Measurements from ENCODE around the gene PPME1.

GRCh38 chr11:74257959-74258553, 87.0 kb downstream of the PPME1 start:
- TF ChIP-seq EZH2 (IDR thresholded peaks at IDR 0.05; ENCODE audit: insufficient read depth, poor library complexity, severe bottlenecking) = no peak
- no peak for TF ChIP-seq EZH2phosphoT487 (IDR thresholded peaks at IDR 0.05; ENCODE audit: insufficient read depth, low read depth)
